ENCODE data around the gene TCEAL5.

The TCEAL5 gene

DNA sequence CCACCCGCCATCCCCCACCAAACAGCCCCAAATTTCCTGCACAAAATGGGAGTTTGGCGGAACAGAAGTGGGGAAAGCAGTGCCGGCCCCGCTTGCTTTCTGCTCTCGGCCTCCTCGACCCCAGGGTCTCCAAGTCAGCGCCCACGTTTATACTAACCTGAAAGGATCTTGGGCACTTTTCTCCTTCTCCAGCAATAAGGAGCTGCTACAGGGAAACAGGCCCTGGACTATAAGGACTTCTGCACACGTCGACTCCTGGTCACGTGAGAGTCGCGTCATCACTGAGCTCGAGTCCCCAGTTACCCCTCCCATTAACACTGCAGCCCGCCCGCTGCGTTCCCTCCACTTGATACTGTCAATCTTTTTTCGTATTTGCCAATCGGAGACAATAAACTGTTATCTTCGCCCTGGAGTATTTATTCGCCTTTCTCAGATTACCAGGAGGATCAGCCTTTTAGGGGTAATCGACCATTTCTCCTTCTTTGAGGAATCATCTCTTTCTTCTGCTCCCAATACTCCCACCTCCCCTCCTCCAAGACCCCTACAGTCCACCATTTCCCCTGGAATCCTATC lies 21.5 kb downstream of the TCEAL5 start, which contains the start of gene TCEAL8:
Gene TCEAL8, minus strand, starts transcription at position 235 of the 573 bp plus-strand sequence. CDS start 1,176 bp downstream, outside the sequence.
- Histone ChIP-seq H3K4me1 (ENCODE audit: control insufficient read depth in 1 of 2, insufficient read depth in 2 of 2, low read length in 2 of 2) (peaks cover 4 to 9% of the 10 kb centered on the region in 2 experiments), H3K79me1 (ENCODE audit: low read length) (peaks cover 22% of the 10 kb centered on the region), H3K9me3 (ENCODE audit: insufficient read depth, low read depth, low read length) (no peaks in the 10 kb centered on the region), H3K9ac (ENCODE audit: low read length) (peak within 1 kb of the TSS; percentile 88), H3K4me3 (ENCODE audit: low read depth, low read length) (peak within 1 kb of the TSS; percentile 75), H3K4me2 (ENCODE audit: low read length) (peak within 1 kb of the TSS; percentile 78), H3K4ac (ENCODE audit: low read depth, low read length) (peak within 1 kb of the TSS; percentile 95), H3K27ac (ENCODE audit: low read depth, low read length) (peak within 1 kb of the TSS; percentile 96), H4K12ac (ENCODE audit: low read depth, low read length) (peak within 1 kb of the TSS; percentile 70), H3K27me3 (ENCODE audit: insufficient read depth, low read length) (no peaks in the 10 kb centered on the region), H3K36me3 (ENCODE audit: control insufficient read depth in 1 of 2, insufficient read depth in 2 of 2, low read length in 2 of 2) (peaks cover 0 to 5% of the 10 kb centered on the region in 2 experiments), H3K23ac (ENCODE audit: low read length) (no peak within 1 kb of the TSS), H2AFZ (ENCODE audit: insufficient read depth, low read length, poor library complexity) (peak within 1 kb of the TSS; percentile 78), H4K91ac (ENCODE audit: low read depth, low read length) (peak within 1 kb of the TSS; percentile 97), H2BK5ac (ENCODE audit: low read depth, low read length, poor library complexity) (peak within 1 kb of the TSS; percentile 96), H4K8ac (ENCODE audit: low read depth, low read length) (peak within 1 kb of the TSS; percentile 97), H2BK120ac (ENCODE audit: insufficient read depth, low read length, poor library complexity) (peak within 1 kb of the TSS; percentile 96), H2BK12ac (ENCODE audit: low read length) (peak within 1 kb of the TSS; percentile 40), H2AK5ac (ENCODE audit: low read length) (peak within 1 kb of the TSS; percentile 18), H3K18ac (ENCODE audit: low read length) (peak within 1 kb of the TSS; percentile 90), H3K14ac (ENCODE audit: low read length) (peak within 1 kb of the TSS; percentile 97), H3K79me2 (ENCODE audit: control insufficient read depth, insufficient read depth, low read length, poor library complexity) (no peaks in the 10 kb centered on the region)
- no CpG with 5 or more reads among the region's 22 CpGs for WGBS (ENCODE audit: extremely low coverage, insufficient coverage, insufficient read length)
- peak; percentile 65 to 75 for DNase-seq

GRCh38 chrX:103254171-103254824 lies 22.3 kb downstream of the TCEAL5 start:
- Histone ChIP-seq H4K8ac (ENCODE audit: low read depth, low read length) (peak overlapping the region; percentile 97), H2AK5ac (ENCODE audit: low read length) (peak overlapping the region; percentile 18), H3K9ac (ENCODE audit: low read length) (peak overlapping the region; percentile 88), H3K27me3 (ENCODE audit: insufficient read depth, low read length) (no peaks in the 10 kb centered on the region), H4K91ac (ENCODE audit: low read depth, low read length) (peak overlapping the region; percentile 97), H3K14ac (ENCODE audit: low read length) (peak overlapping the region; percentile 97), H3K4me2 (ENCODE audit: low read length) (peak overlapping the region; percentile 78), H3K23ac (ENCODE audit: low read length) (no peak overlapping the region), H3K18ac (ENCODE audit: low read length) (peak overlapping the region; percentile 90), H2BK120ac (ENCODE audit: insufficient read depth, low read length, poor library complexity) (peak overlapping the region; percentile 96), H2BK5ac (ENCODE audit: low read depth, low read length, poor library complexity) (peak overlapping the region; percentile 96), H3K27ac (ENCODE audit: low read depth, low read length) (peak overlapping the region; percentile 96), H3K79me2 (ENCODE audit: control insufficient read depth, insufficient read depth, low read length, poor library complexity) (no peaks in the 10 kb centered on the region), H3K4me3 (ENCODE audit: low read depth, low read length) (peak overlapping the region; percentile 75), H3K36me3 (ENCODE audit: control insufficient read depth in 1 of 2, insufficient read depth in 2 of 2, low read length in 2 of 2) (peaks cover 0 to 5% of the 10 kb centered on the region in 2 experiments), H2AFZ (ENCODE audit: insufficient read depth, low read length, poor library complexity) (peak overlapping the region; percentile 71), H3K9me3 (ENCODE audit: insufficient read depth, low read depth, low read length) (no peaks in the 10 kb centered on the region), H2BK12ac (ENCODE audit: low read length) (no peak overlapping the region), H4K12ac (ENCODE audit: low read depth, low read length) (peak overlapping the region; percentile 70), H3K79me1 (ENCODE audit: low read length) (peaks cover 22% of the 10 kb centered on the region), H3K4me1 (ENCODE audit: control insufficient read depth in 1 of 2, insufficient read depth in 2 of 2, low read length in 2 of 2) (peaks cover 4 to 9% of the 10 kb centered on the region in 2 experiments), H3K4ac (ENCODE audit: low read depth, low read length) (peak overlapping the region; percentile 95)
- peak in 1 of 2 donors; percentile 32 for DNase-seq
- WGBS (ENCODE audit: extremely low coverage, insufficient coverage, insufficient read length): no CpG with 5 or more reads among the region's 22 CpGs

DNA sequence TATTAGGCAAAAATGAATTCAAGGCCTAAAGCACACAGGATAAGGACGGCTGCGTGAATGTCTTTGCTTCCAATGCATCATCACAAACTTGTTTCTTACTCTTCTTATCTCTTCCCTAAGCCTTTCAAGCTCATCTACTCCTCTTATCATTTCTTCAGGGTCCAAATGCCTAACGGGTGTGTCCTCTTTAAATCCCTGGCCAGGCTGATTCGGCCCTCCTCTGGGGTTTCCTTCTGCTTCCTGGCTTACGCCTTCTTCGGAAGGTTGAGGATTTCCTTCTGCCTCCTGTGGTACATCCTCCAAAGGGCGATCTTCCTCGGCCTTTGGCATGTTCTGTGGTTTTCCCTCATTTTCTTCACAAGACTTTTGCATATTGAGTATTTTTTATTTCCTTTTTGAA lies 22.9 kb downstream of the TCEAL5 start:
- Histone ChIP-seq H3K79me2 (ENCODE audit: control insufficient read depth, insufficient read depth, low read length, poor library complexity) (no peaks in the 10 kb centered on the region), H4K12ac (ENCODE audit: low read depth, low read length) (no peak overlapping the region), H3K14ac (ENCODE audit: low read length) (peak overlapping the region; percentile 56), H3K4me3 (ENCODE audit: low read depth, low read length) (no peak overlapping the region), H3K27me3 (ENCODE audit: insufficient read depth, low read length) (no peaks in the 10 kb centered on the region), H3K4ac (ENCODE audit: low read depth, low read length) (peak overlapping the region; percentile 75), H3K9me3 (ENCODE audit: insufficient read depth, low read depth, low read length) (no peaks in the 10 kb centered on the region), H2BK120ac (ENCODE audit: insufficient read depth, low read length, poor library complexity) (no peak overlapping the region), H3K4me1 (ENCODE audit: control insufficient read depth in 1 of 2, insufficient read depth in 2 of 2, low read length in 2 of 2) (peaks cover 4 to 9% of the 10 kb centered on the region in 2 experiments), H3K18ac (ENCODE audit: low read length) (no peak overlapping the region), H3K79me1 (ENCODE audit: low read length) (peaks cover 22% of the 10 kb centered on the region), H4K91ac (ENCODE audit: low read depth, low read length) (peak overlapping the region; percentile 37), H2AK5ac (ENCODE audit: low read length) (no peak overlapping the region), H3K23ac (ENCODE audit: low read length) (no peak overlapping the region), H3K36me3 (ENCODE audit: control insufficient read depth in 1 of 2, insufficient read depth in 2 of 2, low read length in 2 of 2) (peaks cover 0 to 5% of the 10 kb centered on the region in 2 experiments), H2AFZ (ENCODE audit: insufficient read depth, low read length, poor library complexity) (no peak overlapping the region), H3K27ac (ENCODE audit: low read depth, low read length) (peak overlapping the region; percentile 96), H3K4me2 (ENCODE audit: low read length) (peak overlapping the region; percentile 78), H2BK5ac (ENCODE audit: low read depth, low read length, poor library complexity) (peak overlapping the region; percentile 49), H2BK12ac (ENCODE audit: low read length) (peak overlapping the region; percentile 76), H4K8ac (ENCODE audit: low read depth, low read length) (no peak overlapping the region), H3K9ac (ENCODE audit: low read length) (peak overlapping the region; percentile 73)
- DNase-seq: peak in 1 of 2 donors; percentile 36
- WGBS (ENCODE audit: extremely low coverage, insufficient coverage, insufficient read length): no CpG with 5 or more reads among the region's 8 CpGs

GRCh38 chrX:103250977-103251376 lies 25.6 kb downstream of the TCEAL5 start:
- Histone ChIP-seq H3K23ac (ENCODE audit: low read length) (no peak overlapping the region), H4K12ac (ENCODE audit: low read depth, low read length) (no peak overlapping the region), H2AK5ac (ENCODE audit: low read length) (no peak overlapping the region), H3K79me1 (ENCODE audit: low read length) (peaks cover 22% of the 10 kb centered on the region), H2AFZ (ENCODE audit: insufficient read depth, low read length, poor library complexity) (no peak overlapping the region), H3K79me2 (ENCODE audit: control insufficient read depth, insufficient read depth, low read length, poor library complexity) (no peaks in the 10 kb centered on the region), H3K4me2 (ENCODE audit: low read length) (peak overlapping the region; percentile 31), H4K91ac (ENCODE audit: low read depth, low read length) (peak overlapping the region; percentile 11), H4K8ac (ENCODE audit: low read depth, low read length) (no peak overlapping the region), H3K4ac (ENCODE audit: low read depth, low read length) (no peak overlapping the region), H3K14ac (ENCODE audit: low read length) (no peak overlapping the region), H3K9ac (ENCODE audit: low read length) (no peak overlapping the region), H3K4me1 (ENCODE audit: control insufficient read depth in 1 of 2, insufficient read depth in 2 of 2, low read length in 2 of 2) (peaks cover 4 to 9% of the 10 kb centered on the region in 2 experiments), H3K27me3 (ENCODE audit: insufficient read depth, low read length) (no peaks in the 10 kb centered on the region), H3K27ac (ENCODE audit: low read depth, low read length) (peak overlapping the region; percentile 70), H2BK5ac (ENCODE audit: low read depth, low read length, poor library complexity) (peak overlapping the region; percentile 42), H3K36me3 (ENCODE audit: control insufficient read depth in 1 of 2, insufficient read depth in 2 of 2, low read length in 2 of 2) (peaks cover 0 to 5% of the 10 kb centered on the region in 2 experiments), H3K4me3 (ENCODE audit: low read depth, low read length) (no peak overlapping the region), H2BK12ac (ENCODE audit: low read length) (no peak overlapping the region), H2BK120ac (ENCODE audit: insufficient read depth, low read length, poor library complexity) (no peak overlapping the region), H3K18ac (ENCODE audit: low read length) (no peak overlapping the region), H3K9me3 (ENCODE audit: insufficient read depth, low read depth, low read length) (no peaks in the 10 kb centered on the region)
- peak; percentile 72 to 89 for DNase-seq
- no CpG with 5 or more reads among the region's 5 CpGs for WGBS (ENCODE audit: extremely low coverage, insufficient coverage, insufficient read length)

Measured in trophoblast cell (in vitro differentiated cells and primary cell).